Stimulated activated CD4-positive, alpha-beta T cell treated with anti-CD3 and anti-CD28 coated beads, TNF-alpha, amount 100 ng/mL, for 24 hours (primary cell): Measurements from ENCODE around the gene TMEM30A.

Experiments used
- DNase-seq, 3 experiments: peaks; one replicate each; pipeline ENCODE4 v3.0.0-alpha.2; 2020; ENCODE audit warnings: low read depth in 3 of 3

The TMEM30A gene

GRCh38 chr6:75263401-75263750 lies 21.2 kb downstream of the TMEM30A start:
- DNase-seq = no peak

DNA sequence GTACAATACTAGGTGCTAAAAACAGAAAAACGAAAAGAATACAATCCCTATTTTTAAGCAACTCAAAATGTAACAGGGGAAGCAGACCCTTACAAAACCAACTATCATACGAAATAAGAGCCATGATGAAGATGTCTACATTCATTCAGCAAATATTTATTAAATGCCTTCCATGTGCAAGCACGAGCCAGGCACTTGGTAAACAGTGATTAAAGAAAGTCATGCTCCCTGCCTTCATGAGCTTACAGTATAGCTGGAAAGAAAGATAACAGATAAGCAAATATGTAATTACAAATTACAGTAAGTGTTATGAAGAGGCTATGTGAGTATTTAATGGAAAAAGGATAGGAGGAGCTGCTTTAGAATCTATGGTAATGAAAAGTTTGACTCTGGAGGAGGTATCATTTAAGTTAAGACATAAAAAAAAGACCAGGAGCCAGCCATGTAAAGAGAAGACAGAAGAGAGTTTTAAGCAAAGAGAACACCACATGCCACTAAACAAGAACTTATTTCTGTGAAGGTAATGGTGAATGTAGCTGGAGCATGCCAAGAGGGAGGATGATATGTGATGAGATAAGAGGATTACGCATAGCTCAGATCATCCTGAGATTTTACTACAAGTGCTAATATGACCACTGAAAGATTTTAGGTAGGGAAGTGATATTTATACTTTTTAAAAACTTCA lies 21.7 kb downstream of the TMEM30A start:
- no peak for DNase-seq

DNA sequence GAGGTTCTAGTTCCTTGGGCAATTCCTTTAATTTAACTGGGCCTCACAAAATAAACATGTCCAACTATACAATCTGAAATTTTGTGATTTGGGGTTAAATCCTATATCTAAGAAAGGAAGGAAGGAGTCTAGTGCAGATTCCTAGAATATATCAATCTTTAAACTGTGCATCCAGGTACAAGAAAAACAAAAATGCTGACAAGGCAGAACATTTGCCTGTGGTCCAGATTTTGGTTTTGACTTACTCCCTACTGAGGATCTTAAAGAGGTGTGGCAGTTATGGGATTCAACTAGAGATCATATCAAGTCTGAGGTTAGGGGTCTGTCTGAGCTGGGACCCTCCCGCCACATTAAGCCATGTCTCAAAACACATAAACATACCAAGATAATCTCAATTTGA lies 23.3 kb downstream of the TMEM30A start:
- no peak for DNase-seq

- no peak for DNase-seq
Measured at GRCh38 chr6:75257343-75258087, 27.1 kb downstream of the TMEM30A start.

DNA sequence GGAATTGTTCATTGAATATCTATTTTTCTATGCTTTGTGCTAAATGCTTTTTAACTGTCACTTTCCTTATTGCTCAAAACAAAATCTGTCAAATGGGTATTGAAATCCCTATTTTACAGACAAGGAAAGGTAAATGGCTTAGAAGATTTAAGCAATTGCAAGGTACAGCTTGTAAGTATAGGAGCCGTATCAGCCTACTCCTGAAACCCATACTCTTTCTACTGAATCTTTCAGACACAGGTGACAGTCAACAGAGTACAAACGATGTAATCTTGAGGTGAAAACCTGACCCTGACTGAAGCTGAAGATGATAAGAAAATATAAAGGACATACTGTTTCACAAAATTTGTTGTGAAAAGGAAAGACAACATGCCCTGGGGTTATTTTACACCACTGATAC lies 34.0 kb downstream of the TMEM30A start:
- no peak for DNase-seq

- DNase-seq = no peak
Measured at GRCh38 chr6:75249837-75250236, 34.8 kb downstream of the TMEM30A start.

DNA sequence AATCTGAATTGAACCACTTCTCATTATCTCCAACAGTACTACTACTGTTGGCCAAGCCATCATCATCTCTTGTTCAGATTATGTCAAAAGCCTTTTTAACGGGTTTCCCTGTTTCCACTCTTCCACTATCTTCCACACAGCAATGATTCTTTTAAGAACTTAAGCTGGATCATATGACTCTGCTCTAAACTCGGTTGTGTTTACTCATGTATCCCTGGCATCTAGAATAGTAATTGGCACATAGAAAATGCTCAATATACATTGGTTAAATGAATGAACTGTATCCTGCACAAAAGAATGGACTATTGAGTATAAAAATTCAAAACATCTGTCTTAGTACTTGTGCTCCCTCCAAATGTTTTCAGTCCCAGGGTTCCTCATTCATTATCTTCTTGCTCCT lies 38.2 kb downstream of the TMEM30A start:
- no peak for DNase-seq

GRCh38 chr6:75244063-75244584 lies 40.5 kb downstream of the TMEM30A start:
- DNase-seq = no peak

GRCh38 chr6:75243333-75244062 lies 41.1 kb downstream of the TMEM30A start, which contains the start of gene COX7A2:
Gene COX7A2, minus strand, starts transcription at chr6:75243801. Its CDS starts 67 bp downstream, at chr6:75243734.
- DNase-seq = peak; percentile 68 to 80 (median 80)

DNA sequence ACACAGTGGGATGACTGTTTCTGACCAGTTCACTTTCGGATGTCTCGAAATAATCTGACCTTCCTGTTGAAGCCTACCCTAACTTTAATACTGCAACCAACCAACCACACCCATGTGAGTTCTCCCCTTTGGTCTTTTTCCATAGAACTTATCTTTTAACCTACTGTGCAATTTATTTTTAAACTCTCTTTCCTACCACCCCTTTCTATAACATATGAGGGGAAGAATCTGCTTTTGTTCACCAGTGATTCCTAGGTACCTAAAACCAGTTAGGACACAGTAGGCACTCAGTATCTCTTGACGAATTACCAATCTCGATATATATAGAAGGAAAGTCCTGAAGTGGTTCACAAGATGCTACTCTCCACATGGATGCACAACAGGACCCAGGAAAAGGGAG lies 48.0 kb downstream of the TMEM30A start:
- DNase-seq = no peak

DNA sequence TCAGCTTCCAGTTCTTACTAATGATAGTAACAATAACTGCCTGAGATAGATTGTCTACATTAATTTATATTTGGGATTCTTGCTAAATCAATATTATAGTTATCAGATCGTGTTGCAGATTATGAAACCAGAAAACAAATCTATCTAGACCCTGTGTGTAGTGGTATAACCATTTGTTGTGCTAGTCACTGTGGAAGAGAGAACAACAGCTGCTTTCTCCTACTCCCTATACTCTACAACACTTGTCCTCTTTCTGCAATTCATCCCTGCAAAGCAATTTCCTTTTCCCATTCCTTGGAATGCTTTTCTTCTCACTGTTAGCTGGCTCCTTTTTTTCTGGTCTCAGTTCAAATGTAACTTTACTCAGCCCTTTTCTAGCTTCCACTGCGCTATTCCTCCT lies 49.3 kb downstream of the TMEM30A start:
- no peak for DNase-seq

- DNase-seq = no peak
Measured at GRCh38 chr6:75234126-75234865, 50.3 kb downstream of the TMEM30A start.

DNA sequence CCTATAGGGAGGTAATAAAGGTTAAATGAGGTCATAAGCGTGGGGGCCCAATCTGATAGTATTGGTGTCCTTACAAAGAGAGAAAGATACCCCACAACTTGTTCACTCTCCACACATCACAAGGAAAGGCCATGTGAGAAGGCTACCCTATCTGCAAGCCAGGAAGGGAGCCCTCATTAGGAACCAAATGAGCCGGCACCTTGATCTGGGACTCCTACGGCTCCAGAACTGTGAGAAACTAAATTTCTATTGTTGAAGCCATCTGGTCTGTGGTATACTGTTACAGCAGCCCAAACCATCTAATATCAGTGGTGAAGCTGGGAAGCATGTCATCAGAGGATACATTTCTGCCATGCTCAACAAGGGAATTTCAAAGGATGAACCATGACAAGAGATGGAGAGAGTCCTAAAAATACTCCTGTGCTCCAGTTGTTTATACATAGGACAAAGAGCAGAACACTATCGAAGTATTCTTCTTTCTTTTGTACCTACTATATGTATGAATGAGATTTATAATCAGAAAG lies 51.4 kb downstream of the TMEM30A start:
- DNase-seq = no peak

DNA sequence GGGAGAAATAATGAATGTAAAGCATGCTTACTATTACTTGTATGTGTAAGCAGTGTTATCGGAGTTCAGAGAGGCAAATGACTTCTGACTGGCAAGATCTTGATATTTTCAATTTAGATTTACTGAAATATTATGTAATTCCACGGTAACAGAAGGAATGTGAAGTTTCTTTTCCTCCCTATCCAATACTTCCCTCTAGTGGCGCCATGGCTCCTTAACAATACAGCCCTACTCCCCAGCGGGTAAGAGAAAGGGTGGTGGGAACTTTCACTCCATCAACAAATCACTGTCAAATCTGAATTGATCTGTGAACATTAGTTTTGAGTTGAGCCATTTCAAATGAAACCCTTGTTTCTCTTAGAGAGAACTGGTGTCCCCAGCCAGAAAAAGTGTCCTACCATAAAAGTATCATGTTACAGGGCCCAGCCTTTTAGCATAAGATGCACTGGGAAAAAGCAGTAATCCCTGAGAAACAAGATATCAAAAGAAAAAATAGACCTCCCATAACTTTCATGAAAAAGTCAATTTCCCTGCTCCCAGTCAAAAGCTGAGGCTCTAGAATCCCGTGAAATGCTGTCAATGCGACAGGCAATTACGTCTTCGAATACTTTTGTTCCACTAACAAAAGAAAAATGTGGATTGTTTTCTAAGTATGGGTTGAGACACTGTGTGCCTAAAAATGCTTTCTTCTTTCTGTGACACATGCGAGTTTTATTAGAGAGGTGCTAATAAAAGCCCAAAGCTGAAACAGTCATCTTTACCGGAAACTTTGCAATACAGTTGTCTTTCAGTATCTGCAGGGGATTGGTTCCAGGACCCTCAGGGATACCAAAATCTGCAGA lies 53.9 kb downstream of the TMEM30A start:
- DNase-seq = no peak

DNA sequence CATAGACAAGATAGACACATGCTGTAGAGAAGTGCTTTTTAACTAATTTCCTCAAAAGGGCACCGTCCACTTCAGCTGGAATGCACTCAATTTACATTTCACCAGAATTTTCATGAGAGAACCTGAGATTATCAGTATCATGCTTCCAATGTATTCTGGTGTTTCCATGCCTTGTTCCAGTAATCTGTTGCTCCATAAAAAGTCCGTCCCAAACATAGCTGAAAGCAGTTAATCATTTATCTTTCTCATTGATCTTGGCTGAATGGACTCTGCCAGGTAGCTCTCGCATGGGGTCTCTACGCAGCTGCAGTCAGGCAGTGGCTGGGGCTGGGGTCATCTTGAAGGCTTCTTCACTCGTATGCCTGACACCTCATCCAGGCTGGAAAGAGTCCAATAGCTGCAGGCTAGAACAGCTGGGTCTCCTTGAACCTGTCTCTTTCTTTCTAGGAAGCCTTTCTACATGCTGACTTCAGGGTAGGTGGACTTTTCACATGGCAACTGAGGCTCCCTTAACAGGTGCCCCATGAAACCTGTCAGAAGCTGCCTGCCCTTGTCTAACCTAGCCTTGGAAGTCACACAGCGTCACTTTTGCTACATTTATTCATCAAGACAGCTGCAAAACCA lies 60.2 kb downstream of the TMEM30A start:
- no peak for DNase-seq

DNA sequence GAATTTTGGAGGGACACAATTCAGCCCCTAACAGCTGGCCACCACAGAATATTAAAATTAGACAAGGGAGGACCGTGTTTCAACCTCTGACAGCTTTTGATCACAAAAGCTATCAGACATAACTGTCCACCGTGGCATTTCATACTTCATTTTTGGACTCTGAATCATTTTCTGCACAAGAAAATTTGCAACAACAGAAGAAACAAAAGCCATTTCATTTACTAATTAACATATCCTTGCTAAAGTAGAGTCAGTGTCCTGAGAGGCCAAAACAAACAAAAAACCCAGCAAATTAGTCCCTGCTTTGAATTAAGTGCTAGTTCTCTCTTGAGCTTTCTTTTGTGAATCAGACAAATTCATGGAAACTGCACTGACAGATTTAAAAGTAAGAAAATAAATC lies 61.2 kb downstream of the TMEM30A start:
- no peak for DNase-seq

- DNase-seq = no peak
Measured at GRCh38 chr6:75222261-75222660, 62.3 kb downstream of the TMEM30A start.

DNA sequence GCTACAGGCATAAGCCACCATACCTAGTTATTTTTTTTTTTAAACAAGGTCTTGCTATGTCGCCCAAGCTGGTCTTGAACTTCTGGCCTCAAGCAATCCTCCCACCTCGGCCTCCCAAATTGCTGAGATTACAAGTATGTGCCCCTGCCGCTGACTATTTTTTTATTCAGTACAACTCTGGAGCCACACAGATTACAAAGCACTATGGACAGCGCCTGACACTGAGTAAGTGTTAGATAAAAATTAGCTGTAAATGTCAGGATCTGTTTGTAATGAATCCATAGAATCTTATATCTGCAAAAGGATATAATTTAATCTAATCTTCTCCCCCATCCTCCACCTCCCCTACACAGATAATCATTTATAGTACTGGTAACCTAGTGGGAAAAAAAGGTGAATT lies 63.5 kb downstream of the TMEM30A start:
- no peak for DNase-seq

- no peak for DNase-seq
Measured at GRCh38 chr6:75220357-75220756, 64.2 kb downstream of the TMEM30A start.

DNA sequence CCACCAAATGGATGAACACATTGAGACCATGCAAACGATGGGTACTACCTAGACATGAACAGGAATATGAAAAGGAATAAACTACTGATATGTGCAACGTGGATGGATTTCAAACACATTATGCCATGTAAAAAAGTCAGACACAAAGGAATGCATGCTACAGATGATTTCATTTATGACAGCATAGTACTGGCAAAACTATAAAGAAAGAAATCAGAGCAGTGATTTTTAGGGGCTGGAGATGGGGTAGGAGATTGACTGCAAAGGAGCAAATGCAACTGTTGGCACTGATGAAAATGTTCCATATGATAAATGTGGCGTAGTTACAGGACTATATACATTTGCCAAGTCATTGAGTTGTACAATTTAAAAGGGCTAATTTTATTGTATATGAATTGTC lies 65.3 kb downstream of the TMEM30A start:
- no peak for DNase-seq
